Smooth muscle cell (in vitro differentiated cells): ENCODE data around the gene TULP3. TPM values are rescaled to one million over a fixed set of nuclear protein-coding genes. Genes with fewer than 3 reads are reported as not detected.

Source experiments
- DNase-seq: peaks from one replicate; lab custom pipeline; 2025; ENCODE audit not compliant: unreplicated experiment; lab: John Stamatoyannopoulos, UW
- H2AFZ ChIP-seq: fragments of 200-600 bp; sonication (generic); 2 replicates; pipeline ENCODE4 v1.6.0; 2016; ENCODE audit warnings: antibody characterized with exemption, low read depth, mild to moderate bottlenecking
- H3F3A ChIP-seq: fragments of 200-600 bp; sonication (generic); 2 replicates; pipeline ENCODE4 v1.6.0; 2017; ENCODE audit warnings: antibody characterized with exemption, low read depth
- H3K27ac ChIP-seq: fragments of 200-600 bp; sonication (generic); 2 replicates; pipeline ENCODE4 v1.5.1; 2016; ENCODE audit warnings: low read depth, mild to moderate bottlenecking
- H3K27me3 ChIP-seq: fragments of 200-600 bp; sonication (generic); 2 replicates; pipeline ENCODE4 v1.6.1; 2016; ENCODE audit warnings: low read depth, mild to moderate bottlenecking
- H3K36me3 ChIP-seq: fragments of 200-600 bp; sonication (generic); 2 replicates; pipeline ENCODE4 v1.5.1; 2016; ENCODE audit warnings: low read depth
- H3K4me1 ChIP-seq: fragments of 200-600 bp; sonication (generic); 2 replicates; pipeline ENCODE4 v1.5.1; 2016; ENCODE audit warnings: low read depth
- H3K4me2 ChIP-seq: fragments of 200-600 bp; sonication (generic); 2 replicates; pipeline ENCODE4 v1.6.0; 2016; ENCODE audit warnings: mild to moderate bottlenecking
- H3K4me3 ChIP-seq: fragments of 200-600 bp; sonication (generic); 2 replicates; pipeline ENCODE4 v1.5.1; 2016; ENCODE audit warnings: mild to moderate bottlenecking
- H3K79me2 ChIP-seq: fragments of 200-600 bp; sonication (generic); 2 replicates; pipeline ENCODE4 v1.6.0; 2016; ENCODE audit warnings: low read depth, mild to moderate bottlenecking
- H3K9ac ChIP-seq: fragments of 200-600 bp; sonication (generic); 2 replicates; pipeline ENCODE4 v1.6.0; 2016; ENCODE audit warnings: low read depth
- H3K9me3 ChIP-seq: fragments of 200-600 bp; sonication (generic); replicated peaks from 2 replicates; pipeline ENCODE4 v1.5.1; 2016; ENCODE audit warnings: low read depth
- H4K20me1 ChIP-seq: fragments of 200-600 bp; sonication (generic); 2 replicates; pipeline ENCODE4 v1.6.0; 2016; ENCODE audit warnings: low read depth
- CTCF ChIP-seq: fragments of 200-600 bp; sonication (generic); IDR thresholded peaks from 2 replicates; pipeline ENCODE4 v1.5.1; 2017; ENCODE audit warnings: borderline replicate concordance, mild to moderate bottlenecking, antibody characterized with exemption; ENCODE audit not compliant: insufficient read depth, poor library complexity, severe bottlenecking
- WGBS: methylation state at CpG from one replicate; pipeline ENCODE4 v1.1.7; 2016; ENCODE audit warnings: low lambda C conversion rate; 5-methylcytosine and 5-hydroxymethylcytosine counted together
- polyA plus RNA-seq: library from polyadenylated mRNA; unstranded; fragments of >200 nt; fragmentation: Nextera tagmentation; extraction: Ambion mirVana; gene quantifications from 2 replicates; pipeline ENCODE4 v1.2.1, GENCODE V29; 2016
- total RNA-seq: library from RNA; depleted of rRNA; stranded (reverse); fragments of >200 nt; gene quantifications from 2 replicates; pipeline ENCODE4 v1.2.3, GENCODE V29; 2014

The TULP3 gene
- total and polyA plus RNA-seq, 2 experiments from 2014 or later = 33.7 to 40.6 TPM

DNA sequence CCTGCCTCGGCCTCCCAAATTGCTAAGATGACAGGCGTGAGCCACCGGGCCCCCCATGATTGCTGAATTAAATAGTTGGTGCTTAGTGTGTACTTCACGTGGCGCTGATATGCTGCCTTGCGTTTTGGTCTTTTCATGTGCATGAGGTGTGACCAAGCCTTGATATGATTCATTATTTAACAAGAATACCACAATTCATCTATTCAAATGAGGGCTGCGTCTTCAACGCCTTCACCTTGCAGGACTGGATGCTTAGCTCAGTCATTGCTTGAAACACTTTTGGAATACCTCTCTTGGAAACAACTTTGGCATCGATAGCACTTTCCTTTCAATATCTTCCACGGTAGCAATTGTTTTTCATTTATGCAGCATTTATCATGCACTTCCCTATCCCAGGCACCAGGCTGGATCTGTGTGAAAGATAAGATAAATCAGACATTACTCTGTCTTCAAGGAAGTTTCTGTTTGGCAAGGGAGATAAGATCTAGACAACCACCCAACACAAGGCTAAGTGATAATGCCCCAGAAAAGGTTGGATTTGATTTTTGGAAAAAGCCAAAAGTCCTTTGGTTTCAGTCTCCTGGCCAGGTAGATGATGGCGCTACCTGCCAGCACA is 67.2 kb downstream of the TULP3 start:
- peaks cover 17% of the 10 kb centered on the region for H4K20me1 ChIP-seq
- WGBS = 73% methylated on average over 11 of the region's 11 CpGs

DNA sequence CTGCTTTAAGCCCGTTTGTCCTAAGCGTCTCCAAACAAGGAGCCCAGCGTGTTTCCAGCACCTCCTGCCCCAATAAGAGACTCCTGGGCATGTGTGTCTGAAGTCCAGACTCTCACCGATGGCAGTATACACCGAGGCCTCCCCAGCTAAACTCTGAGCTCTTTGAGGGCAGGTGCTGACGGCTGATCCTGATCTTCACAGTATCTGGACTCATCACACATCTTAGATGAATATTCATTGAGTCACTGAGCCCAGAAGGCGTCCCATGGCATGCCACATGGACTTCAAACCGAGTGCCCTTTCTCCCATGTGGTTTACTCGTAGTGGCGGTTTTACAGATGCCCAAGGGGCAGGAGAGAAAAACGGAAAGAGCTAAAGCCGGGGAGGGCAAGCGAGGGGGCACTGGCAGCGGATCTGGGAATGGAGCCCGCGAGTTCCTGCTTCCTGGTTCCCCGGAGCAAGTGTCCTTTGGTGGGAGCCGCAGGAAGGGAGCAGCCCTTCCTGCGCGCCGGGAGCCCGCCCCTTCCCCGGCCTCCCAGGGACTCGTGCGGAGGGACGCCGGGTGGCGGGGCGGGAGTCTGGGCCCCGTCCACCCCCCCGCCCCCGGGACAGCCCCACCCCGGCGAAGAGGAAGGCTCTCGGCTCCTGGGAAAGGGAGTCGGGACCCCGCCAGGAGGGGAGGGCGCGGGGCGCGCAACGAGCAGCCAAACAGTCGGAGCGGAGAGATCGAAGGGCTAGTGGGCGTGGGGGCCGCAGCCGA is 67.9 kb downstream of the TULP3 start:
- WGBS = 1% methylated on average over 27 of the region's 48 CpGs
- peak overlapping the region; percentile 54 for H2AFZ ChIP-seq
- H3K27me3 ChIP-seq = no peaks in the 10 kb centered on the region
- peaks cover 18% of the 10 kb centered on the region for H3F3A ChIP-seq
- H3K79me2 ChIP-seq = no peaks in the 10 kb centered on the region
- peaks cover 32% of the 10 kb centered on the region for H3K4me1 ChIP-seq
- H3K27ac ChIP-seq = peak overlapping the region; percentile 70
- H3K36me3 ChIP-seq = no peaks in the 10 kb centered on the region
- no peak overlapping the region for H3K9ac ChIP-seq
- peak overlapping the region; percentile 73 for H3K4me3 ChIP-seq
- peak; percentile 52 for DNase-seq
- H3K4me2 ChIP-seq = peak overlapping the region; percentile 91
- no peak for TF ChIP-seq CTCF
- H4K20me1 ChIP-seq = peaks cover 24% of the 10 kb centered on the region
- no peaks in the 10 kb centered on the region for H3K9me3 ChIP-seq

More for the DNA sequence above, 67.2 kb downstream of the TULP3 start:
- Histone ChIP-seq H3K4me2 (peak overlapping the region; percentile 91), H3F3A (peaks cover 18% of the 10 kb centered on the region), H2AFZ (no peak overlapping the region), H3K9ac (no peak overlapping the region), H3K36me3 (no peaks in the 10 kb centered on the region), H3K79me2 (no peaks in the 10 kb centered on the region), H3K27me3 (no peaks in the 10 kb centered on the region), H3K9me3 (no peaks in the 10 kb centered on the region), H3K4me1 (peaks cover 29% of the 10 kb centered on the region), H3K27ac (no peak overlapping the region), H3K4me3 (peak overlapping the region; percentile 73)
- no peak for DNase-seq
- TF ChIP-seq CTCF = no peak

DNA sequence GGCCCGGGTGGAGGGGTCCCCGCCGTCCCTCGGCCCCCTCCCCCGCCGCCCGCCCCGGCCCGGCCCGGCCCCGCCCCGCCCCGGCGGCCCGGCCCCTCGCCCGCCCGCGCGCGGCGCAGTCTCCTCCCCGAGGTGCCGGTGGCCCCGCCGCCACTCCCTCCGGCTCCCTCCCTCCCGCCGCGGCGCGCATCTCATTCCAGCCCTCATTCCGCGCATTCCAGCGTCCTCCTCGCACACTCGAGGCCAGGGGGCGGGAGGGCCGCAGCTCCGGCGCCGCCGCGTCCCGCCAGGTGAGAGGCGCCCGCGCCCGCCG is 68.5 kb downstream of the TULP3 start, which contains the start of gene TEAD4:
TEAD4 (plus strand) TSS at position 206 of the 313 bp plus-strand sequence.
- Histone ChIP-seq H3K27ac (peak within 1 kb of the TSS; percentile 78), H3K9ac (peak within 1 kb of the TSS; percentile 60), H3K36me3 (no peaks in the 10 kb centered on the region), H2AFZ (peak within 1 kb of the TSS; percentile 85), H3K27me3 (no peaks in the 10 kb centered on the region), H3K9me3 (no peaks in the 10 kb centered on the region), H3K4me3 (peak within 1 kb of the TSS; percentile 73), H3K4me1 (peaks cover 37% of the 10 kb centered on the region), H4K20me1 (peaks cover 28% of the 10 kb centered on the region), H3F3A (peaks cover 18% of the 10 kb centered on the region), H3K79me2 (peaks cover 1% of the 10 kb centered on the region), H3K4me2 (peak within 1 kb of the TSS; percentile 97)
- DNase-seq = peak; percentile 52
- TF ChIP-seq CTCF = no peak
- WGBS = 0% methylated on average over 2 of the region's 50 CpGs
